ENCODE results near the gene C20orf204.

- no peak for TF ChIP-seq EZH2 (optimal IDR thresholded peaks at IDR 0.05; ENCODE audit: low read depth, low read length)
- TF ChIP-seq, protein P1, sequence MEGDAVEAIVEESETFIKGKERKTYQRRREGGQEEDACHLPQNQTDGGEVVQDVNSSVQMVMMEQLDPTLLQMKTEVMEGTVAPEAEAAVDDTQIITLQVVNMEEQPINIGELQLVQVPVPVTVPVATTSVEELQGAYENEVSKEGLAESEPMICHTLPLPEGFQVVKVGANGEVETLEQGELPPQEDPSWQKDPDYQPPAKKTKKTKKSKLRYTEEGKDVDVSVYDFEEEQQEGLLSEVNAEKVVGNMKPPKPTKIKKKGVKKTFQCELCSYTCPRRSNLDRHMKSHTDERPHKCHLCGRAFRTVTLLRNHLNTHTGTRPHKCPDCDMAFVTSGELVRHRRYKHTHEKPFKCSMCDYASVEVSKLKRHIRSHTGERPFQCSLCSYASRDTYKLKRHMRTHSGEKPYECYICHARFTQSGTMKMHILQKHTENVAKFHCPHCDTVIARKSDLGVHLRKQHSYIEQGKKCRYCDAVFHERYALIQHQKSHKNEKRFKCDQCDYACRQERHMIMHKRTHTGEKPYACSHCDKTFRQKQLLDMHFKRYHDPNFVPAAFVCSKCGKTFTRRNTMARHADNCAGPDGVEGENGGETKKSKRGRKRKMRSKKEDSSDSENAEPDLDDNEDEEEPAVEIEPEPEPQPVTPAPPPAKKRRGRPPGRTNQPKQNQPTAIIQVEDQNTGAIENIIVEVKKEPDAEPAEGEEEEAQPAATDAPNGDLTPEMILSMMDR (IDR thresholded peaks at IDR 0.05; ENCODE audit: low read length), result peak; percentile 50
These were observed 47.4 kb downstream of the C20orf204 start for GRCh38 chr20:64083378-64083803.

Measured in MM.1S (cell line).